Body of pancreas (tissue), 4 donors: ENCODE data around the gene TENT5C.

ENCODE experiments used
- CTCF ChIP-seq, 7 experiments: fragments of 450-650 bp in 4 of 7; fragments of 200-600 bp in 3 of 7; sonication (generic) in 3 of 7; IDR thresholded peaks; one replicate each; pipeline ENCODE4 v1.5.1; 2016 to 2019; ENCODE audit warnings: antibody characterized with exemption in 7 of 7
- POLR2A ChIP-seq, 3 donors: fragments of 450-650 bp; IDR thresholded peaks; one replicate each; pipeline ENCODE4 v1.6.1; 2016; ENCODE audit warnings: antibody characterized with exemption in 3 of 3, mild to moderate bottlenecking in 2 of 3

GRCh38 chr1:117641536-117641935 lies 35.7 kb downstream of the TENT5C start:
- TF ChIP-seq CTCF (IDR thresholded peaks at IDR 0.05): no peak
- TF ChIP-seq POLR2A (IDR thresholded peaks at IDR 0.05): no peak
